H1 (cell line): ENCODE data around the gene ZNF577. TPM values are rescaled to one million over a fixed set of nuclear protein-coding genes. Genes with fewer than 3 reads are reported as not detected.

Experiments
- CTCF ChIA-PET: fragments of 300-600 bp; sonication (Branson Sonifier 250); formaldehyde crosslinking; loops from one replicate; lab custom pipeline; 2021; ENCODE audit not compliant: partially characterized antibody; lab: Charles Lee
- POLR2A ChIA-PET: fragments of 300-600 bp; sonication (Branson Sonifier 250); formaldehyde crosslinking; loops from one replicate; lab custom pipeline; 2021; ENCODE audit warnings: inconsistent platforms; ENCODE audit not compliant: partially characterized antibody; lab: Charles Lee
- DNase-seq, 2 experiments: peaks; one replicate each; pipeline versions ENCODE4 v3.0.0 to v3.0.0-alpha.2; 2010 to 2022; ENCODE audit warnings: low spot score in 2 of 2, low read depth in 1 of 2, mixed read lengths in 1 of 2
- FAIRE-seq: peaks from 2 replicates; lab custom pipeline; 2011; peaks lifted over from hg19 to GRCh38; lab: Jason Lieb, UNC
- H2AFZ ChIP-seq: 2 replicates; pipeline ENCODE4 v1.8.1; 2012; ENCODE audit warnings: low read length, inconsistent platforms
- H2AK5ac ChIP-seq: 2 replicates; pipeline ENCODE4 v1.6.1; 2013; ENCODE audit warnings: low read depth, low read length
- H2BK120ac ChIP-seq: replicated peaks from 2 replicates; pipeline ENCODE3; 2013; ENCODE audit warnings: low read depth, low read length, inconsistent platforms
- H2BK12ac ChIP-seq: 2 replicates; pipeline ENCODE4 v1.6.1; 2013; ENCODE audit warnings: low read depth, low read length
- H2BK15ac ChIP-seq: 2 replicates; pipeline ENCODE4 v1.6.1; 2013; ENCODE audit warnings: low read length
- H2BK20ac ChIP-seq: 2 replicates; pipeline ENCODE4 v1.6.1; 2013; ENCODE audit warnings: low read length
- H2BK5ac ChIP-seq: 2 replicates; pipeline ENCODE4 v1.6.1; 2013; ENCODE audit warnings: low read depth, low read length
- H3K14ac ChIP-seq: 2 replicates; pipeline ENCODE4 v1.6.1; 2013; ENCODE audit warnings: inconsistent platforms; ENCODE audit not compliant: insufficient read length
- H3K18ac ChIP-seq: 2 replicates; pipeline ENCODE4 v1.6.1; 2013; ENCODE audit warnings: low read length; ENCODE audit errors: extremely low read depth
- H3K23ac ChIP-seq: 2 replicates; pipeline ENCODE4 v1.6.1; 2013; ENCODE audit warnings: inconsistent platforms; ENCODE audit not compliant: insufficient read length
- H3K23me2 ChIP-seq: 2 replicates; pipeline ENCODE4 v1.6.1; 2013; ENCODE audit warnings: low read depth, low read length
- H3K27ac ChIP-seq: 2 replicates; pipeline ENCODE4 v1.6.1; 2011; ENCODE audit warnings: low read depth, low read length, inconsistent platforms
- H3K27me3 ChIP-seq, 4 experiments: replicated peaks in 1 of 4; 1 replicate in 1 of 4; 2 replicates in 3 of 4; pipeline versions ENCODE4 v1.6.1 to v1.8.1; 2011 to 2013; ENCODE audit warnings: low read length in 3 of 4, mild to moderate bottlenecking in 3 of 4, inconsistent platforms in 2 of 4, mixed read lengths in 2 of 4, moderate library complexity in 1 of 4; ENCODE audit not compliant: control insufficient read depth in 3 of 4, insufficient read depth in 3 of 4; ENCODE audit errors: extremely low read depth in 1 of 4
- H3K36me3 ChIP-seq, 4 experiments: 2 replicates each; pipeline versions ENCODE4 v1.6.1 to v1.8.1; 2011 to 2013; ENCODE audit warnings: mild to moderate bottlenecking in 4 of 4, low read length in 3 of 4, moderate library complexity in 2 of 4, control low read depth in 1 of 4, inconsistent platforms in 1 of 4; ENCODE audit not compliant: insufficient read depth in 4 of 4, control insufficient read depth in 2 of 4
- H3K4ac ChIP-seq: replicated peaks from 2 replicates; pipeline ENCODE3; 2013; ENCODE audit warnings: low read length, low read depth, mixed read lengths, inconsistent platforms; ENCODE audit not compliant: insufficient read length
- H3K4me1 ChIP-seq, 4 experiments: replicated peaks in 1 of 4; 1 replicate in 1 of 4; 2 replicates in 3 of 4; pipeline versions ENCODE4 v1.6.1 to v1.8.1; 2011 to 2013; ENCODE audit warnings: low read length in 3 of 4, inconsistent platforms in 2 of 4, mixed read lengths in 1 of 4; ENCODE audit not compliant: insufficient read depth in 4 of 4, control insufficient read depth in 3 of 4
- H3K4me2 ChIP-seq, 2 experiments: 2 replicates each; pipeline versions ENCODE4 v1.6.1 to v1.8.1; 2011 to 2013; ENCODE audit warnings: low read depth in 2 of 2, low read length in 2 of 2, control low read depth in 1 of 2, inconsistent platforms in 1 of 2, mild to moderate bottlenecking in 1 of 2; ENCODE audit not compliant: insufficient read depth in 1 of 2
- H3K4me3 ChIP-seq, 4 experiments: fragments of 200-600, 300-600 bp in 1 of 4; sonication (generic), shearing (Covaris generic), sonication (Bioruptor Twin) in 1 of 4; 2 replicates each; pipeline versions ENCODE4 v1.5.1 to v1.8.1; 2011 to 2016; ENCODE audit warnings: low read length in 4 of 4, low read depth in 3 of 4, control low read depth in 2 of 4, inconsistent platforms in 2 of 4, mild to moderate bottlenecking in 2 of 4, mixed read lengths in 1 of 4, moderate library complexity in 1 of 4; ENCODE audit not compliant: insufficient read depth in 2 of 4; ENCODE audit errors: extremely low read depth in 1 of 4
- H3K56ac ChIP-seq: replicated peaks from 2 replicates; pipeline ENCODE3; 2013; ENCODE audit warnings: low read depth, mild to moderate bottlenecking, mixed read lengths, low read length, inconsistent platforms; ENCODE audit not compliant: insufficient read length
- H3K79me1 ChIP-seq: 2 replicates; pipeline ENCODE4 v1.6.1; 2013; ENCODE audit warnings: low read depth, low read length, control low read depth
- H3K79me2 ChIP-seq, 2 experiments: 2 replicates each; pipeline versions ENCODE4 v1.6.1 to v1.8.1; 2012 to 2013; ENCODE audit warnings: low read length in 2 of 2, mild to moderate bottlenecking in 2 of 2, inconsistent platforms in 1 of 2; ENCODE audit not compliant: insufficient read depth in 2 of 2, control insufficient read depth in 1 of 2
- H3K9ac ChIP-seq, 4 experiments: replicated peaks in 1 of 4; 1 replicate in 1 of 4; 2 replicates in 3 of 4; pipeline versions ENCODE4 v1.6.1 to v1.8.1; 2011 to 2013; ENCODE audit warnings: low read depth in 3 of 4, low read length in 3 of 4, control low read depth in 2 of 4, mild to moderate bottlenecking in 2 of 4, moderate library complexity in 2 of 4, inconsistent platforms in 1 of 4; ENCODE audit errors: extremely low read depth in 1 of 4
- H3K9me3 ChIP-seq, 2 experiments: 2 replicates each; pipeline versions ENCODE4 v1.6.1 to v1.8.1; 2012 to 2013; ENCODE audit warnings: mild to moderate bottlenecking in 2 of 2, moderate library complexity in 2 of 2, control low read depth in 1 of 2, inconsistent platforms in 1 of 2, low read depth in 1 of 2, low read length in 1 of 2, mixed read lengths in 1 of 2; ENCODE audit not compliant: insufficient read depth in 2 of 2
- H4K20me1 ChIP-seq, 2 experiments: replicated peaks in 1 of 2; 2 replicates each; pipeline versions ENCODE3 to v1.8.1; 2011 to 2013; ENCODE audit warnings: inconsistent platforms in 2 of 2, low read length in 2 of 2, mild to moderate bottlenecking in 1 of 2; ENCODE audit not compliant: insufficient read depth in 2 of 2, control insufficient read depth in 1 of 2
- H4K5ac ChIP-seq: 2 replicates; pipeline ENCODE4 v1.6.1; 2013; ENCODE audit warnings: low read length, low read depth, mixed read lengths, inconsistent platforms; ENCODE audit not compliant: insufficient read length
- H4K8ac ChIP-seq: 2 replicates; pipeline ENCODE4 v1.8.0; 2013; ENCODE audit warnings: mild to moderate bottlenecking, moderate library complexity, low read length, inconsistent platforms; ENCODE audit not compliant: insufficient read depth; ENCODE audit errors: extremely low read depth
- H4K91ac ChIP-seq: replicated peaks from 2 replicates; pipeline ENCODE3; 2013; ENCODE audit warnings: low read length, mixed read lengths, inconsistent platforms; ENCODE audit not compliant: insufficient read length
- ASH2L ChIP-seq: fragments of 200-600, 300-600 bp; sonication (generic); IDR thresholded peaks from one replicate; pipeline ENCODE4 v1.7.1; 2017; ENCODE audit warnings: low read length
- CBX5 ChIP-seq: fragments of 300-800, 300-1000 bp; sonication (generic); IDR thresholded peaks from 2 replicates; pipeline ENCODE4 v1.7.1; 2016; ENCODE audit warnings: antibody characterized with exemption, low read length, low read depth
- CBX8 ChIP-seq: fragments of 300-800, 300-1000 bp; sonication (generic); IDR thresholded peaks from 2 replicates; pipeline ENCODE4 v1.7.1; 2016; ENCODE audit warnings: low read depth, low read length, borderline replicate concordance
- CHD1 ChIP-seq: IDR thresholded peaks from 2 replicates; pipeline ENCODE4 v1.6.1; 2012; ENCODE audit warnings: low read depth, low read length, improper control_type of control experiment
- EZH2 ChIP-seq: fragments of 200-600 bp; sonication (generic); IDR thresholded peaks from 2 replicates; pipeline ENCODE4 v1.7.1; 2012; ENCODE audit warnings: low read depth, mild to moderate bottlenecking, moderate library complexity, low read length, inconsistent platforms; ENCODE audit not compliant: severe bottlenecking
- RXRA ChIP-seq: IDR thresholded peaks from 2 replicates; pipeline ENCODE4 v1.6.1; 2011; ENCODE audit warnings: low read depth, mild to moderate bottlenecking, low read length, moderate library complexity; ENCODE audit not compliant: insufficient read depth
- SIRT6 ChIP-seq: IDR thresholded peaks from one replicate; pipeline ENCODE4 v1.7.1; 2012; ENCODE audit warnings: low read length, inconsistent platforms
- SIX5 ChIP-seq: IDR thresholded peaks from 2 replicates; pipeline ENCODE4 v1.6.1; 2011; ENCODE audit warnings: mild to moderate bottlenecking, low read depth, low read length
- SP1 ChIP-seq: IDR thresholded peaks from 2 replicates; pipeline ENCODE4 v1.6.1; 2011; ENCODE audit warnings: low read depth, low read length
- SP4 ChIP-seq: IDR thresholded peaks from 2 replicates; pipeline ENCODE4 v1.6.1; 2012; ENCODE audit warnings: low read length, inconsistent platforms
- SRF ChIP-seq: IDR thresholded peaks from 2 replicates; pipeline ENCODE4 v1.6.1; 2011; ENCODE audit warnings: mild to moderate bottlenecking, low read depth, low read length, moderate library complexity
- SUZ12 ChIP-seq: fragments of 200-600 bp; sonication (generic); IDR thresholded peaks from 2 replicates; pipeline ENCODE4 v1.6.1; 2012; ENCODE audit warnings: mild to moderate bottlenecking, inconsistent platforms, low read length, moderate library complexity, mixed read lengths
- TCF12 ChIP-seq: IDR thresholded peaks from 2 replicates; pipeline ENCODE4 v1.6.1; 2011; ENCODE audit warnings: low read depth, mild to moderate bottlenecking, low read length
- TEAD4 ChIP-seq: IDR thresholded peaks from 2 replicates; pipeline ENCODE4 v1.6.1; 2012; ENCODE audit warnings: low read depth, low read length, inconsistent platforms, mixed read lengths
- WGBS, 2 experiments: shearing (Covaris generic) in 1 of 2; methylation state at CpG; one replicate each; pipeline versions ENCODE4 v1.1.6 to v1.1.7; 2013 to 2015; ENCODE audit warnings: low lambda C conversion rate in 2 of 2, mixed read lengths in 2 of 2, inconsistent platforms in 1 of 2, low coverage in 1 of 2, missing lambda C conversion rate in 1 of 2; ENCODE audit not compliant: insufficient replicate concordance in 2 of 2, insufficient coverage in 1 of 2, insufficient read length in 1 of 2; ENCODE audit errors: extremely low coverage in 1 of 2, missing lambda C conversion rate in 1 of 2; 5-methylcytosine and 5-hydroxymethylcytosine counted together
- polyA plus RNA-seq, 7 experiments: library from polyadenylated mRNA; depleted of rRNA in 3 of 7; stranded (reverse) in 5 of 7; unstranded in 2 of 7; fragments of >200 nt in 5 of 7; fragments of 200-250 nt in 2 of 7; gene quantifications; 1 replicate in 5 of 7; 2 replicates in 1 of 7; 4 replicates in 1 of 7; pipeline versions ENCODE4 v1.2.1 to v1.2.3, GENCODE V29; 2011 to 2013; ENCODE audit warnings: missing spikeins in 2 of 7, mixed read lengths in 2 of 7
- total RNA-seq: library from RNA; stranded (reverse); fragmentation: NEBNext Ultra II Directional; extraction: Animal tissue kit (Norgen Biotek cat#: 25700); gene quantifications from 2 replicates; pipeline ENCODE4 v1.2.1, GENCODE V29; 2021
- TF ChIP-seq, protein P1 (sequence below): IDR thresholded peaks from 2 replicates; pipeline ENCODE4 v1.6.1; 2012; ENCODE audit warnings: inconsistent platforms

Gene ZNF577
- total and polyA plus RNA-seq, 2 of the 8 experiments (the other 6 are each of a cell fraction or from before 2014, with no cell fraction given), result 13.8 to 14.9 TPM

DNA sequence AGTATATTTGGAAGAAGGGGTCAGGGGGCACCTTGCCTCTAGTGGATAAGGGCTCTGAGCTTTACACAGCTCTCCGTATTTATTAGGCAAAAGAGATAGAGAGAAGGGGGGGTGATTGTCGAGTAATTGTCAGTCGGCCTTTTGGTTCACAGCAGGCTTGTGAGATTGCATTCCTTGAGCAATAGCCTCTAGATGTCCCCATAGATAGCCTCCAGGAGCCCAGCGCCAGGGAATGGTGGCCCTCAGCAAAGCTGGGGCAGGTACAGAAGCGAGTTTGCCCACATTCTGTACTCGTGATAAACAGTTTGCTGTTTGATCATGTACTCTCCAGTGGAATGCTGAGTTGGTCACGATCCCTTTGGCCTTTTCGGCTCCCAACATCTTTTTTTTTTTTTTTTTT lies 44.2 kb upstream of the ZNF577 start:
- no peak for FAIRE-seq
- H2BK20ac ChIP-seq, result no peak overlapping the region
- H3K18ac ChIP-seq, result no peak overlapping the region
- H3K14ac ChIP-seq, result no peak overlapping the region
- no peak overlapping the region for H2BK120ac ChIP-seq
- H3K9ac ChIP-seq, result no peak overlapping the region
- H3K9me3 ChIP-seq, result peaks cover 6% of the 10 kb centered on the region in 2 experiments
- no peak overlapping the region for H3K23ac ChIP-seq
- peaks cover 0 to 2% of the 10 kb centered on the region in 2 experiments for H4K20me1 ChIP-seq
- no peak overlapping the region for H4K8ac ChIP-seq
- no peak overlapping the region for H3K27ac ChIP-seq
- H3K4me1 ChIP-seq, result no peaks in the 10 kb centered on the region; a peak in 1 of 7 replicates
- H3K79me1 ChIP-seq, result peaks cover 3% of the 10 kb centered on the region; the same call in 1 of the 2 replicates
- no peak overlapping the region for H2BK5ac ChIP-seq
- no peak overlapping the region for H2AFZ ChIP-seq
- no peak overlapping the region for H3K4me3 ChIP-seq
- peaks cover 3% of the 10 kb centered on the region; the same call in 1 of the 2 replicates for H3K23me2 ChIP-seq
- H3K36me3 ChIP-seq, result peaks cover 5 to 63% (median 39%) of the 10 kb centered on the region in 4 experiments; a peak in 7 of 8 replicates
- no peak for DNase-seq
- no peak overlapping the region for H2BK12ac ChIP-seq
- H3K56ac ChIP-seq, result no peak overlapping the region
- CTCF ChIA-PET, result interaction anchor here (0.6 to 1.1 kb wide), 2 partner anchors 77 to 191 kb away, joined by 3 read pairs; no protein-coding TSS in a partner anchor
- H3K4me2 ChIP-seq, result no peak overlapping the region
- H3K4ac ChIP-seq, result no peak overlapping the region
- H3K79me2 ChIP-seq, result peaks cover 3 to 66% of the 10 kb centered on the region in 2 experiments; a peak in 3 of 4 replicates
- no peak overlapping the region for H4K5ac ChIP-seq
- H3K27me3 ChIP-seq, result no peaks in the 10 kb centered on the region
- no peak overlapping the region for H2AK5ac ChIP-seq
- POLR2A ChIA-PET, result interaction anchor here (1.1 to 1.2 kb wide), 3 partner anchors 39 to 77 kb away, joined by 3 to 5 read pairs (median 3); no protein-coding TSS in a partner anchor
- H4K91ac ChIP-seq, result no peak overlapping the region
- WGBS, 2 experiments, result 92% methylated on average over 8 of the region's 8 CpGs; no CpG with 5 or more reads in 1 of the 2 experiments
- H2BK15ac ChIP-seq, result no peak overlapping the region
- TF ChIP-seq TEAD4 (no peak), TCF12 (no peak), CBX8 (no peak), CHD1 (no peak), SIRT6 (no peak), SRF (no peak), ASH2L (no peak), SIX5 (no peak), SP4 (no peak), EZH2 (no peak), CBX5 (no peak), RXRA (no peak), SUZ12 (no peak), SP1 (no peak)
- TF ChIP-seq, protein P1, sequence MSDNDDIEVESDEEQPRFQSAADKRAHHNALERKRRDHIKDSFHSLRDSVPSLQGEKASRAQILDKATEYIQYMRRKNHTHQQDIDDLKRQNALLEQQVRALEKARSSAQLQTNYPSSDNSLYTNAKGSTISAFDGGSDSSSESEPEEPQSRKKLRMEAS, result no peak
